GM12878 (cell line): ENCODE measurements around the gene AKAP13.

Experiments
- CBX3 ChIP-seq: fragments of 200-600 bp; sonication (generic); IDR thresholded peaks from 2 replicates; pipeline ENCODE4 v1.6.1; 2016; ENCODE audit warnings: low read depth, borderline replicate concordance
- CEBPB ChIP-seq, 2 experiments: fragments of 150-350 bp in 1 of 2; IDR thresholded peaks; 2 replicates each; pipeline ENCODE4 v1.6.1; 2012 to 2014; ENCODE audit warnings: low read depth in 2 of 2, low read length in 2 of 2, borderline replicate concordance in 1 of 2, inconsistent platforms in 1 of 2
- LARP7 ChIP-seq: fragments of 450-650 bp; IDR thresholded peaks from 2 replicates; pipeline ENCODE4 v1.6.1; 2017; ENCODE audit warnings: mild to moderate bottlenecking
- TF ChIP-seq, protein P1 (sequence below), 3 experiments: IDR thresholded peaks in 2 of 3; conservative IDR thresholded peaks in 1 of 3; 2 replicates each; pipeline ENCODE4 v1.5.1; 2011; ENCODE audit warnings: low read depth in 3 of 3, low read length in 3 of 3, mild to moderate bottlenecking in 3 of 3, control low read depth in 2 of 3, moderate library complexity in 2 of 3, inconsistent platforms in 1 of 3, mixed read lengths in 1 of 3; ENCODE audit not compliant: control insufficient read depth in 2 of 3, insufficient read depth in 1 of 3; ENCODE audit errors: extremely low read depth in 1 of 3

DNA sequence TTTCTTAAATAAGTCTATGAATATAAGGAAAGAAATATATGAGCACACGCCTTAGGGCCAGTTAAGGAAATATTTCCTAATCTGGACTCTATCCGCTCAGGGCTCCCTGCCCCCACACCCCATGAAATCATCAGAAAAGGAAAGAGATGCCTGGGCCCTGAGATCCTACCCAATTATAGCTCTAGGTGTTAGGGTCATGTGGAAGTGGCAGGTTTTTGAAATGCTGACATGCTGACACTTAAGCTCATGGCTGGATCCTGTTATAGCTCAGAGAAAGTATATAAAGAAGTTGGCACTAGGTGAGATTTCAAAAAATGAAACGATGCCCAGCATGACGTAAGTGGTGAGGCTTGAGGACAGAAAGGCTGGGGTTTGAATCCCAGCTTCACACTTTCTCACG lies 43.5 kb upstream of the AKAP13 start:
- TF ChIP-seq CBX3 (no peak), LARP7 (no peak), CEBPB (IDR thresholded peaks at IDR 0.05; ENCODE audit: borderline replicate concordance in 1 of 2, low read depth in 2 of 2, low read length in 2 of 2) (no peak)
- TF ChIP-seq, protein P1, sequence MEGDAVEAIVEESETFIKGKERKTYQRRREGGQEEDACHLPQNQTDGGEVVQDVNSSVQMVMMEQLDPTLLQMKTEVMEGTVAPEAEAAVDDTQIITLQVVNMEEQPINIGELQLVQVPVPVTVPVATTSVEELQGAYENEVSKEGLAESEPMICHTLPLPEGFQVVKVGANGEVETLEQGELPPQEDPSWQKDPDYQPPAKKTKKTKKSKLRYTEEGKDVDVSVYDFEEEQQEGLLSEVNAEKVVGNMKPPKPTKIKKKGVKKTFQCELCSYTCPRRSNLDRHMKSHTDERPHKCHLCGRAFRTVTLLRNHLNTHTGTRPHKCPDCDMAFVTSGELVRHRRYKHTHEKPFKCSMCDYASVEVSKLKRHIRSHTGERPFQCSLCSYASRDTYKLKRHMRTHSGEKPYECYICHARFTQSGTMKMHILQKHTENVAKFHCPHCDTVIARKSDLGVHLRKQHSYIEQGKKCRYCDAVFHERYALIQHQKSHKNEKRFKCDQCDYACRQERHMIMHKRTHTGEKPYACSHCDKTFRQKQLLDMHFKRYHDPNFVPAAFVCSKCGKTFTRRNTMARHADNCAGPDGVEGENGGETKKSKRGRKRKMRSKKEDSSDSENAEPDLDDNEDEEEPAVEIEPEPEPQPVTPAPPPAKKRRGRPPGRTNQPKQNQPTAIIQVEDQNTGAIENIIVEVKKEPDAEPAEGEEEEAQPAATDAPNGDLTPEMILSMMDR (IDR thresholded peaks at IDR 0.05 in 2 of 3, conservative IDR thresholded peaks at IDR 0.05 in 1 of 3; ENCODE audit: control insufficient read depth in 2 of 3, extremely low read depth in 1 of 3, insufficient read depth in 1 of 3, low read depth in 3 of 3, low read length in 3 of 3) = no peak
